Measurements from ENCODE around the gene STRADA.

STRADA gene

GRCh38 chr17:63741408-63742173 is at the start of gene STRADA:
Gene STRADA (minus strand): TSS chr17:63741799. CDS start chr17:63728369, 13,430 bp downstream.
- peak within 1 kb of the TSS; percentile 94 for H3K4me3 ChIP-seq (ENCODE audit: control insufficient read depth, low read depth, low read length)
- no peak for TF ChIP-seq CTCF (IDR thresholded peaks at IDR 0.05; ENCODE audit: control insufficient read depth, insufficient read depth, low read depth, low read length, missing control alignments)
- peak; percentile 75 for DNase-seq (ENCODE audit: low read depth)

- DNase-seq (ENCODE audit: low read depth) = no peak
- H3K4me3 ChIP-seq (ENCODE audit: control insufficient read depth, low read depth, low read length) = no peak overlapping the region
- no peak for TF ChIP-seq CTCF (IDR thresholded peaks at IDR 0.05; ENCODE audit: control insufficient read depth, insufficient read depth, low read depth, low read length, missing control alignments)
Observed at GRCh38 chr17:63790057-63790456, 48.5 kb upstream of the STRADA start.

GRCh38 chr17:63786971-63787711 is 45.5 kb upstream of the STRADA start:
- no peak for TF ChIP-seq CTCF (IDR thresholded peaks at IDR 0.05; ENCODE audit: control insufficient read depth, insufficient read depth, low read depth, low read length, missing control alignments)
- DNase-seq (ENCODE audit: low read depth) = no peak
- H3K4me3 ChIP-seq (ENCODE audit: control insufficient read depth, low read depth, low read length) = no peak overlapping the region

- no peak for DNase-seq (ENCODE audit: low read depth)
- no peak overlapping the region for H3K4me3 ChIP-seq (ENCODE audit: control insufficient read depth, low read depth, low read length)
- no peak for TF ChIP-seq CTCF (IDR thresholded peaks at IDR 0.05; ENCODE audit: control insufficient read depth, insufficient read depth, low read depth, low read length, missing control alignments)
Observed at GRCh38 chr17:63786117-63786516, 44.5 kb upstream of the STRADA start.

- no peak for TF ChIP-seq CTCF (IDR thresholded peaks at IDR 0.05; ENCODE audit: control insufficient read depth, insufficient read depth, low read depth, low read length, missing control alignments)
- no peak for DNase-seq (ENCODE audit: low read depth)
- H3K4me3 ChIP-seq (ENCODE audit: control insufficient read depth, low read depth, low read length) = no peak overlapping the region
Observed at GRCh38 chr17:63785556-63785955, 44.0 kb upstream of the STRADA start.

- no peak for DNase-seq (ENCODE audit: low read depth)
- no peak overlapping the region for H3K4me3 ChIP-seq (ENCODE audit: control insufficient read depth, low read depth, low read length)
- TF ChIP-seq CTCF (IDR thresholded peaks at IDR 0.05; ENCODE audit: control insufficient read depth, insufficient read depth, low read depth, low read length, missing control alignments) = no peak
Observed at GRCh38 chr17:63783522-63783921, 41.9 kb upstream of the STRADA start.
